NCI-H1092 treated with DMSO at 0.1 percent for 48 hours (cell line): ENCODE data around the gene DKC1.
"Not testable (repeated sequence)": the region's sequence is repeated elsewhere in the genome, so short reads cannot be mapped to it uniquely, and the experiment has no call there.

ENCODE experiments used
- DNase-seq: peaks from one replicate; lab custom pipeline; 2025; lab: John Stamatoyannopoulos, UW

The DKC1 gene

GRCh38 chrX:154818916-154819770 lies 56.5 kb downstream of the DKC1 start:
- DNase-seq: no peak

GRCh38 chrX:154819771-154820341 lies 57.2 kb downstream of the DKC1 start:
- DNase-seq: no peak

DNA sequence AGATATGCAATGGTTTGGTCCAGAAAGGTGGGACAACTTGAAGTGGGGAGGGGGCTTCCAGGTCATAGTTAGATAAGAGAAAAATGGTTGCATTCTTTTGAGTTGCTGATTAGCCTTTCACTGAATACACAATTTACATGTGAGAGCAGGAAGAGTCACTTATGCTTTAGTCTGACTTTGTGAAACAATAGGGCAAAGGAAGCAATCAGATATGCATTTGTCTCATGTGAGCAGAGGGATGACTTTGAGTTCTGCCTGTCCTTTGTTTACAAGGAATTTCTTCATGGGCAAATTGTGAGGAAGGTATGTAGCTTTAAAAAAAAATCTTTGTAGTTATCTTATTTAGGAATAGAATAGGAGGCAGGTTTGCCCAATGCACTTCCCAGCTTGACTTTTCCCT lies 58.9 kb downstream of the DKC1 start:
- DNase-seq: no peak

GRCh38 chrX:154822029-154822428 lies 59.4 kb downstream of the DKC1 start:
- no peak for DNase-seq

DNA sequence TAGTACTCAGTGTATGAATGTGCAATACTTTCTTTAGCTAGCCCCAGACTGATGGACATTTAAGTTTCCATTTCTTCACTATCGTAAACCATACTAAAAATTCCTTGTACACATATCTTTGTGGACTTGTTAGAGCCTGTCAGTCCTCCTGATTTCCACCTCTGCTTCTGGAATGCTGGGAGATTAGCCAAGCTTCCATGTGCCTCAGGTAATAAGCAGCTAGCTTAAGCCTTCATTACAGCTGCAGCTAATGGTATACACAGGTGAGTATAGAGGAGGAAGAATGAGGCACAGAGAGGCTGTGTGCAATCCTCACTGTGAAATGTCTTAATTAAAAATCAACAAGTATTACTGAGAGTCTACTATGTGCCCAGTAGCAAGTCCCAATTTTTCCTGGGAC lies 62.0 kb downstream of the DKC1 start:
- no peak for DNase-seq

DNA sequence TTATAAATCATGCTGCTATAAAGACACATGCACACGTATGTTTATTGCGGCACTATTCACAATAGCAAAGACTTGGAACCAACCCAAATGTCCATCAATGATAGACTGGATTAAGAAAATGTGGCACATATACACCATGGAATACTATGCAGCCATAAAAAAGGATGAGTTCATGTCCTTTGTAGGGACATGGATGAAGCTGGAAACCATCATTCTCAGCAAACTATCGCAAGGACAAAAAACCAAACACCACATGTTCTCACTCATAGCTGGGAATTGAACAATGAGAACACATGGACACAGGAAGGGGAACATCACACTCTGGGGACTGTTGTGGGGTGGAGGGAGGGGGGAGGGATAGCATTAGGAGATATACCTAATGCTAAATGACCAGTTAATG lies 62.9 kb downstream of the DKC1 start:
- not testable (repeated sequence) for DNase-seq
